Left ventricle myocardium superior (tissue), 1 donor: ENCODE measurements around the gene CADM1. TPM values are rescaled to one million over a fixed set of nuclear protein-coding genes. Genes with fewer than 3 reads are reported as not detected.

Experiments
- ATAC-seq: fragments of 200-7000 bp; cut with Tn5 transposase; one replicate; pipeline ENCODE4 v1.9.1; 2020; ENCODE audit warnings: mild to moderate bottlenecking, moderate library complexity
- DNase-seq: peaks from one replicate; pipeline ENCODE4 v3.0.0-alpha.2; 2020
- intact Hi-C: fragments of 100-400 bp; cut with micrococcal nuclease; formaldehyde crosslinking; loops from one replicate; pipeline ENCODE4 v1.11.0; 2022
- total RNA-seq: library from RNA; stranded (reverse); fragmentation: NEBNext Ultra II Directional; extraction: Animal tissue kit (Norgen Biotek cat#: 25700); gene quantifications from one replicate; pipeline ENCODE4 v1.2.1, GENCODE V29; 2021
- donor health status: DM: no; HTN: yes; CAD: no; lungs with severe emphysema.

The CADM1 gene
- total RNA-seq, 1 donor from 2014 or later = 38.5 TPM

- ATAC-seq = no peak
- intact Hi-C loops = no loop called here
- no peak for DNase-seq
These were observed 83.7 kb downstream of the CADM1 start for GRCh38 chr11:115420505-115420904.

DNA sequence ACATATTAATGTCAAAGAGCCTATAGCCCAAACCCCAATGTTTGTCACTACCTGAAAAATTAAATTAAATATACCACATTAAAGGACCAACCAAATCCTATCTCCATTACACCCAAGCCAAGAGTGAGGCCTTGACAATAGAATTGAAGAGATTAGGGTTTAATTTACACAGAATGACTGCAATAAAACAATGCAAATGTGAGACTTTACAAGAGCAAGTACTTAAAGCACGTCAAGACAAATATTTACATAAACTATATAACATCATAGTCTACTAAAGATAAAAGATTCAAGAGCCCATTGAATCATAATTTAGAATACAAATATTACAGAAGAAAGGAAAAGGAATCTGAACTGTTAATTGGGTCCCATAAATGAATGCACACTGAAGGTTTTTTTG is 85.6 kb downstream of the CADM1 start:
- ATAC-seq (no peak), DNase-seq (no peak)
- intact Hi-C loops = no loop called here

DNA sequence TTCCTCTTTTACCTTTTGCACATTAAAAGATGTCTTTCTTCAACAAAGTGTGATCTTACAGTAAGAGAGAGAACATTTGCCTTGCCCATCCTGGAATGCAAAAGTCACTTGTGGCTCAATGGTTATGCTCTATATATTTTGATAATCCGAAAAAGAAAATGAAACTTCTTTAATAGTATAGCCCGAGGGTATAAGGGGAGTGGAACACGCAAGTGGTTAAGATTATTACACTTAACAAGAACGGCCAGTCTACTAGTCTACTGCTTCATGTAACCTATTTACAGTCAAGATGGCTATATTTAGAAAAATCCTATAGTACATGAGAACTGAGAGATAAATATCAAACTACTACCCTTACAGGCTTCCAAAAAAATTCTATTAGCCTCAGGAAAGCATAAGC is 86.1 kb downstream of the CADM1 start:
- intact Hi-C loops = no loop called here
- no peak for ATAC-seq

DNA sequence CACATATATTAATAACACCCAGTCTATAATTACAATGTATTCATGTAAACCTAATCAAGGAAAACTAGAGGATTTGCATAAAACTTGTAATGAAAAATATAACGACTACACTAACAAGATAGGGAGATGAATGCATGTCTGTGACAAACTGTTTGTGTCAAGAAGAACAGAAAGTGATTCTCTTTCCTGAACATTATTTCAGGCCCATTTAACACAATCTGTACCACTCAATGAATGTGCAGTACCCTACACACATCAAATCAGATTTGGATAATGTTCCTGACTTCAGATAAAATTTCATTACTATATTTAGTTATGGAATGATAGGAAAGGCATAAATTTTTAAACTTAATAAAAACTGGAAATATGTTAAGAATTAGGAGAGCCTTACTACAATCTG is 93.1 kb downstream of the CADM1 start:
- ATAC-seq (no peak), DNase-seq (no peak)
- intact Hi-C loops = no loop called here

More for the DNA sequence above, 86.1 kb downstream of the CADM1 start:
- no peak for DNase-seq

DNA sequence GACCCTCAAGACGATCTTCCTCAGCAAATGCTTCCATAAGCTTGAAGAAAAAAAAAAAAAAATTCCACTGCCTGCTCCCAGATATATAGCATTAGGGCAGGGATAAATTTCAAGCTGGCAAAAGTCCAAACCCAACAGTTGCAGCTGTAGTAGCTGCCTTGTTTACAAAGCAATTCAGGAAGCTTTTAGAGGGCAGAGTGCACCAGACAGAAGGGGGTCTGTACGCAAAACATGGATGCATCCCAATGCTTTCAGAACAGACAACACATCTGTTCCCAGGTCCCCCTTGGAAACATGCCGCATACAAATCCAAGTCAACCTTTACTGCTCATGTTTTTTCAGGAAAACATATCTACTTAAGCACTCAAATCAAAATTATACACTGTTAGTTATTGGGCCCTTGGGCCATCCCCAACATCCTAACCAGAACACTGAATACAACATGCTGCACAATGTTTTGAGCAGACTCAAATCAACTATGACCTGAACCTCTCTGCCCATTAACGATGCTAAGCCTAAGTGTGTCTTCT is 94.5 kb downstream of the CADM1 start:
- intact Hi-C loops = no loop called here
- ATAC-seq (peak; percentile 43), DNase-seq (no peak)

GRCh38 chr11:115409116-115409670 is 95.0 kb downstream of the CADM1 start:
- DNase-seq (no peak), ATAC-seq (no peak)
- intact Hi-C loops = no loop called here

DNA sequence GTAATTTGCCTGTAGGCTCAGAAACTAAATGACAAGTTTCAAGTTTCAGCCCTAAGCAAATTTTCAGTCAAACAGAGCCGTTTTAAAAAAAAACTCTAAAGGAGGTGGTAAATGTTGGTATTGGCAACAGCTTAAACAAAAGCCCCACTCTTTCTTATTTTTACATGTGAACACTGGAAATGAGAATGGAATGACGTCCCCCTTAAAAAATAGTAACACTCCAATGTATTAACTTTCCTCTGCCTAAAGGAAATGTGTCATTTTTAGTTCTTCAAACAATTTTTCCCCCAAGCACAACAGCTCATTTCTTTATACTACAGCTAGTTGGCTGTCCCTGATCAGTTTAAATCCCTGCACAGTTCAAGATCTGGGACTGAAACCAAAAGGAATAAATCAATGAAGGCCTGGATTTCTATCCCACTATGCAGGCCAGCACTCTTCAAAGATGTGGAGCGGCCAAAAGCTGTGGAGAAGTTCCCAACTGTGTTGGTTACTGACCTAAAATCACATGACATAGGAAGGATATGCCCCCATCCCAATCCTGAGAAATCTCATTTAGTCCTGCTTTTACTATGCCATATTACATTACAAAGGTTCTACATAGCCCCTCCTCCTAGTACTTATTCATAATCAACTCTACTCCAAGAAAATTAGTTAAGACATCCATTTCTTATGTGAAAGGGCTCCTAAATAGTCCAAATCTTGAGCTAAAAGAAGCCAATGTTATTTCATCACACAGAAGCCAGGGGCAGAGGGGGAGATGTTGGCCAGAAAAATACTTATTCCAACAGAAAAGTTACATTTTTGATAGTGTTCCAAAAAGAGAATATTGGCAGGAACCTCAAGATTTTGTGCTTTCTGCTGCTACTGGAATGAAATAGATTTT is 95.9 kb downstream of the CADM1 start:
- DNase-seq = no peak
- ATAC-seq = peak; percentile 81
- intact Hi-C loops = no loop called here

DNA sequence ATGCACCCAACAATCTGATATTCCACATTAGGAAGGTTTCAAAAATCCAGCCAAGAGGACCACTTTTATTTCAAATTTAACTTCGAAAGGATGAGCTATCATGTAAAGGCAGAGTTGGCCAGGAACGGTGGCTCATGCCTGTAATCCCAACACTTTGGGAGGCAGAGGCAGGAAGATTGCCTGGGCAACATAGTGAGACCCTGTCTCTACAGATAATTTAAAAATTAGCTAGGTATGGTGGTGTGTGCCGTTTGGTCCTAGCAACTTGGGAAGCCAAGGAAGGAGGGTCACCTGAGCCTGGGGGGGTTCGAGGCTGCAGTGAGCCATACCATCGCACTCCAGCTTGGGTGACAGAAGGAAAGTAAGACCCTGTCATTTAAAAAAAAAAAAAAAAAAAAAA is 96.7 kb downstream of the CADM1 start:
- no peak for DNase-seq
- intact Hi-C loops = no loop called here
- no peak for ATAC-seq

- intact Hi-C loops = no loop called here
These were observed 97.8 kb downstream of the CADM1 start for GRCh38 chr11:115406404-115406803.

DNA sequence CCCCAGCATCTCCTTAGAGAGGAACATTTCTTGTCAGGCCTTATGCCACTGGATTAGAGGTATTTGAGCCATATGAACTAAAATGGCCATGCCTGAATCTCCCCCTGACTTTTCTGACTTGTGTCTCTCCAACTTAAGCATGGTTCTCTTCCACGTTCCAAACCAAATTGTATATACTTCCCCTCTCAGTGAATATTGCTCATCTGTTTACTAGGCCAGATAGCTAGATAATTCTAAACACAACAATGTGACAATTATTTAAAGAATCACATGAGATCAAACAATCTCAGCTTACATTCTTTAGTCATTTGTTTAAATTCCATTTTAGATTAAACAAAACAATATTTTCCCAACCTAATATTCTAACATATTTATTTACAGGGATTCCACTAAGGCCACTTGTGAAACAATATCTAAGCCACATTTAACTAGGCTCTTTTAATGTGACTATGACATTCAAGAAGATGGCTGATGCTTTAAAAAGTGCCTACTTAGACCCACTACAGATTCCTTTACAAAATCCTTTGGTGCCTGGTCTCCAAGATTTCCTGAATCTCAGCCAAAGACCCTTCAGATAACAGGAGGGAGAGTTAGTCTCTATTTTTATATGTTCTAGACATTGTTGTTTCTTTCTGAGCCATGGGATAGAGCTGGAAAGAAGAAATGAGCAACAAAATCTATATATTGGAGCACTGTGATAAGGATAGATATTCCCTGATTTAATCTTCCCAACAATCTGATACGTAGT is 105.7 kb downstream of the CADM1 start:
- intact Hi-C loops = no loop called here
- ATAC-seq (no peak), DNase-seq (no peak)

More at GRCh38 chr11:115406404-115406803, 97.8 kb downstream of the CADM1 start:
- ATAC-seq (no peak), DNase-seq (no peak)

- DNase-seq = no peak
- intact Hi-C loops = no loop called here
- peak; percentile 55 for ATAC-seq
These were observed 107.7 kb downstream of the CADM1 start for GRCh38 chr11:115396533-115396932.

DNA sequence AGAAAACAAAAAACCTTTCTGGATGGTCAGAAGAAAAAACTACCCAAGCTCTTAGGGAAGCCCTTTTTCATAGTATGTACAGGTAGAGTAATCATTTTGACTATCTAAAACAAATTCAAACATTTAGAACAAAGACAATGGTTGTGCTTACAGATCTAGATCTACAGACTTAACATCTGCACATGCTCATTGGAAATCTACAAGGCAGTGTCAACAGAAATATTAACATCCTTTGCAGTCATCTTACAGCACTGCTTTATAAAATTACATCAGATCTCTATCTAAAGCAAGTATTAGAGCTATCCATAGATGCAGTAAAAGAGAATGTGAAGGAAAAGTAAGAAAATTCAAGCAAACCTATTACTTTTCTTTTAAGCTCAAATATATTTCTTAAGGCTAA is 110.3 kb downstream of the CADM1 start:
- intact Hi-C loops = no loop called here
- DNase-seq = no peak
- ATAC-seq = no peak

DNA sequence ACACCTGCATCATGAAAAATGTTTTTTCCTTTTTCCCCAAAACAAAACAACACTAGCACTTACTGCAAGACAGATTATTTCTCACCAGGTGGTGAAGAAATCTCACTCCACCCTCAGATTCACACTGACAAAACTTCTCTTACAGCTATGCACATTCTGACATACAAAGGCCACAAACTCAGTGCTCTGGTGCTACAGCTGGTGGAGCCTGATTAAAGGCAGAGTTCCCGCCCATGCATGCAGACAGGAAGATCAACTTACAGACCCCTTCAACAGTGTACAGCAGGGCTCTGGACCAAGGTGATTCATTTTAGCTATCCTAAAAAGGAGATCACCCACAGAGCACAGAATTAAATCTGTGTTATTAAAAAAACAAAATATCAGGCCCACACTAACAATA is 112.6 kb downstream of the CADM1 start:
- intact Hi-C loops = no loop called here
- no peak for ATAC-seq
- DNase-seq = no peak

DNA sequence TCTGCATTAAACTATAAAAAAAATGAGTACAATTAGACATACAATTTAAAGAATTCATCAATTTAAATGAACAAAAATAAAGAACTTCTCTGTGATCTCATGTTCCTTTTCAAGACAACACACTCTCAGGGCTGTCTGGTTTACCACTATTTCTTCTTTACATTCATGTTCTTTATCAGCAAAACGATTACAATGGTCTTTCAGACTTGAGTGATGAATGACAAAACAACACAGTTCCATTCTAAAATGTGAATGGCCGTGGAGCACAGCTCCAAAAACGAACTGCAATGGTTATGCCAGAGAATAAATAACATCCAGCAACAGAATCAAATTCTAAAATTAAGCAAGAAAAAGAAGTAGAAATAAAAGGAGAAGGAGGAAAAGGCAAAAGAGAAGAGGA is 113.1 kb downstream of the CADM1 start:
- intact Hi-C loops = no loop called here
- no peak for ATAC-seq

DNA sequence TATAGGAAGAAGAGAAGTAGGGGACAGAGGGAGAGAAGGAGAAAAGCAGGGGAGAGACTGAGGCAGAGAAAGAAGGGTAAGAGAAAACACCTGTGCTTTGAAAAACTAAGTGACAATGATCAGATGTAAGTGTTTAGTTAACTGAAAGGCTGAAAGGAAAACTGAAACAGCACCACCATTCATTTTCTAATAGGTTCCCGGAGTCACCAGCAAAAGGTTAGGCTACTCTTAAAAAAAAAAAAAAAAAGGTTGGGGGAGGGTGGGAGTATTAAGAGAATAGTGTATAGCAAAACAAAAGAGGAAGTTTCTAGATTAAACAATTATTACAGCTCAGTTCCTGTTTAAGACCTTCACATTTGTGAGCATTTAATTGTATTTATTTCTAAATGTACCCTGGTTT is 113.8 kb downstream of the CADM1 start:
- intact Hi-C loops = no loop called here
- ATAC-seq (no peak), DNase-seq (no peak)

More for the DNA sequence above, 113.1 kb downstream of the CADM1 start:
- no peak for DNase-seq

- intact Hi-C loops = no loop called here
- DNase-seq (no peak), ATAC-seq (no peak)
These were observed 114.4 kb downstream of the CADM1 start for GRCh38 chr11:115389790-115390189.

GRCh38 chr11:115385226-115385625 is 119.0 kb downstream of the CADM1 start:
- DNase-seq (no peak), ATAC-seq (peak; percentile 43)
- intact Hi-C loops = no loop called here

GRCh38 chr11:115384236-115384635 is 120.0 kb downstream of the CADM1 start:
- intact Hi-C loops = no loop called here
- ATAC-seq (peak; percentile 24), DNase-seq (no peak)

DNA sequence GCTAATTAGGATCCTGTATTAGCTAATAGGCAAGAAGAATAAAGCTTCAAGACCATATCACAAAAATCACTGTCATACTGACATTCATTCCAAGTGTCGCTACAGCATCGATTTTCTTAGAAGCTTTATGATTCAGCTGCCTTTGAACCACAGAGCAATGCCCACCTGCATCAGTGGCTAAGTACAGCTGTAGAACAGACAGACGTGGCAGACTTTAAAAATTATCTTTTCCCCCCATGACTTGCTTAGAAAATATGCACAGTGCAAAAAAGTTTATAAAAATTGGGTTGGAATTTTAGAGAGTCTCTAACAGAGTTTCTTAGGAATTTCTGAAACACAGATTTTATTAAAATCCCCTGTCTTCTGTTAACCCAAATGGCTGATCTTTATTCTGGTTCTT is 120.8 kb downstream of the CADM1 start:
- DNase-seq = no peak
- no peak for ATAC-seq
- intact Hi-C loops = no loop called here

- DNase-seq = no peak
- ATAC-seq = no peak
- intact Hi-C loops = no loop called here
These were observed 124.7 kb downstream of the CADM1 start for GRCh38 chr11:115379528-115379927.
